GM11168 (cell line): ENCODE data around the gene FST.

Source experiments
- in situ Hi-C: fragments of 300-500 bp; cut with MboI; formaldehyde crosslinking; loops from one replicate; pipeline ENCODE4 v1.12.0; 2022; ENCODE audit warnings: low sequenced_read_pairs; ENCODE audit not compliant: unreplicated experiment

Gene FST

DNA sequence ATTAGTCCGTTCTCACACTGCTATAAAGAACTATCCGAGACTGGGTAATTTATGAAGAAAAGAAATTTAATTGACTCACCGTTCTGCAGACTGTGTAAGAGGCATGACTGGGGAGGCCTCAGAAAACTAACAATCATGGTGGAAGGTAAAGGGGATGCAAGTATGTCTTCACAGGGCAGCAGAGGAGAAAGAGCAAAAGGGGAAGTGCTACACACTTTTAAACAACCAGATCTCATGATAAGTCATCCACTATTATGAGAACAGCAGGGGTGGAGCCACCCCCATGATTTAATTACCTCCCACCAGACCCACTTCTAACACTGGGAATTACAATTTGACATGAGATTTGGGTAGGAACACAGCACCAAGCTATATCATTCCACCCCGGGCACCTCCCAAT, 26.6 kb downstream of the FST start:
- in situ Hi-C loops, result no loop called here

DNA sequence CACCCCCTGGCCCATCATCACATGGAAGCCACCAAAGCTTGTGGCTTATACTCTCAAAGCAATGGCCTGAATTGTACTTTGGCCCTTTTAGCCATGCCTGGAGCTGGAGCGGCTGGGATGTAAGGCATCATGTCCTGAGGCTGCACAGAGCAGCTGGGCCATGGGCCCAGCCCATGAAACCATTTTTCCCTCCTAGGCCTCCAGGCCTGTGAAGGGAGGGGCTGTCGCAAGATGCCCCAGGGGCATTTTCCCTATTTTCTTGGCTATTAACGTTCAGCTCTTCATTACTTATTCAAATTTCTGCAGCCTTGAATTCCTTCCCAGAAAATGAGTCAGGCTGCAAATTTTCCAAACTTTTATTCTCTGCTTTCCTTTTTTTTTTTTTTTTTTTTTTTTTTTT, 27.7 kb downstream of the FST start:
- in situ Hi-C loops, result no loop called here

DNA sequence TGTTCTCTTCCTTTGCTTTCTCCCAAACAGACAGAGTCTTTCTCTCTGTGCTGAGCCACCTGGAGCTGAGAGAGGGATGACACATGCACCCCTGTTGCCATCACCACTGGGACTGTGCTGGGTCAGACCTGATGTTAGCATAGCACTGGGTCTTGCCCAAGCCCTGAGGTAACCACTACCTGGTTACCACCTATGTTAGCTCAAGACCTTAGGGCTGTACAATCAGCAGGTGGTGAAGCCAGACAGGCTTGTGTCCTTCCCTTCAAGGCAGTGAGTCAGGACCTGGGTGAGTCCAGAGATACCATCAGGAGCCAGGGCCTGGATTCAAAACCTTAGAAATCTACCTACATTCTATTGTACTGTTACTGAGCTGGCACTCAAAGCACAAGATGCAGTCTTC, 32.1 kb downstream of the FST start:
- in situ Hi-C loops, result no loop called here

DNA sequence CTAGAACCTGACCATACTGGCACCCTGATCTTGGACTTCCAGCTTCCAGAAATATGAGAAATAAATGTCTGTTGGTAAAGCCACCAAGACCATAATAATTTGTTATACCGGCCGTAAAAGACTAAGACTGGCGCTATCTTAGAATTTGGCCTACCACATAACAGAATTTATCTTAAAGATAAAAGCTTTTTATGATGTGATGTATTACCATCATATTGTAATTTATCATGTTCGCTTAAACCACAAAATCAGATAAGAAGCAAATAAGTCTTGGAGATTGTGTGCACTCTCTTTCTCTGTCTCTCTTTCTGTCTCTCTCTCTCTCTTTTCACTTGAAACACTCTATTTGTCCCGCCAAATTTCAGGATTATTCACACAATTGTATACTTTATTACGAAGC, 35.6 kb downstream of the FST start:
- in situ Hi-C loops, result no loop called here

DNA sequence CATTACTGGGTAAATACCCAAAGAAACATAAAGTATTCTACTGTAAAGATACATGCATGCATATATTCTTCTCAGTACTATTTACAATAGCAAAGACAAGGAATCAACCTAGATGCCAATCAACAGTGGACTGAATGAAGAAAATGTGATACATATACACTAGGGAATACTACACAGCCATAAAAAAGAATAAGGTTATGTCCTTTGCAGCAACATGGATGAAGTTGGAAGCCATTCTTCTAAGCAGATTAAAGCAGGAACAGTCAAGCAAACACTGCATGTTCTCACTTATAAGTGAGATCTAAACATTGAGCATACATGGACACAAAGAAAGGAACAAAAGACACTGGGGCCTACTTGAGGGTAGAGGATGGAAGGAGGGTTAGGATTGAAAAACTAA, 40.4 kb downstream of the FST start:
- in situ Hi-C loops, result no loop called here
